Mesothelial cell of epicardium (in vitro differentiated cells): ENCODE data around the gene ACVR2A. TPM values are rescaled to one million over a fixed set of nuclear protein-coding genes. Genes with fewer than 3 reads are reported as not detected.

Experiments
- DNase-seq, 2 experiments: peaks; one replicate each; pipeline ENCODE4 v3.0.0; 2021; ENCODE audit warnings: low spot score in 2 of 2; ENCODE audit not compliant: unreplicated experiment in 2 of 2
- H3K27ac Mint-ChIP-seq: 2 replicates; pipeline ENCODE4 v1.8.0; 2021; ENCODE audit warnings: mixed read lengths
- H3K27me3 Mint-ChIP-seq: 2 replicates; pipeline ENCODE4 v1.8.0; 2021; ENCODE audit warnings: low read depth, mixed read lengths
- H3K36me3 Mint-ChIP-seq: 2 replicates; pipeline ENCODE4 v1.8.0; 2021; ENCODE audit warnings: mixed read lengths
- H3K4me1 Mint-ChIP-seq: 2 replicates; pipeline ENCODE4 v1.8.0; 2021; ENCODE audit warnings: mixed read lengths
- H3K4me3 Mint-ChIP-seq: 2 replicates; pipeline ENCODE4 v1.8.0; 2021; ENCODE audit warnings: mild to moderate bottlenecking, moderate library complexity, mixed read lengths
- H3K9me3 Mint-ChIP-seq: 2 replicates; pipeline ENCODE4 v1.8.0; 2021; ENCODE audit warnings: mixed read lengths
- CTCF ChIP-seq: fragments of 200-600 bp; sonication (generic); IDR thresholded peaks from one replicate; pipeline ENCODE4 v1.5.0; 2021; ENCODE audit warnings: antibody characterized with exemption; ENCODE audit not compliant: unreplicated experiment
- total RNA-seq: library from RNA; stranded (reverse); gene quantifications from 3 replicates; pipeline ENCODE4 v1.2.1, GENCODE V29; 2021

ACVR2A gene
- total RNA-seq, 1 donor from 2014 or later: 33.3 TPM

DNA sequence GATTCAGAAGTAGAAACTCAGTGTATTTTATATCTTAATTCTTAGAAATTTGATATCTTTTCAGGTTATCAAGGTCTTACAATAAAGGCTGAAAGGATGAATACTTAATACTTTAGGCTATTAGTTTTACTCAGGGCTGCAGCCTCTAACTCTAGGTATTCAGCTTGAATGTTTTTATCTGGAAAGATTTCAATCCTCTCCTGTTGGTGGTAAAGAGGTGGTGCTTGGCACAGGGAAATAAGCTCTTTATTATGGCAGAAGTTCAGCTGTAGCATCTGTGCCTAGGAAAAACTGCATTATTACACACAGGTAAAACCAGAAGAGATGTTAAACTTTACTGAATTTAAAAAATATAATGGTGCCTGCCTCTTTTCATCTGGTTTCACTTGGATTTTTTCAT is 11.1 kb downstream of the ACVR2A start:
- no peak for TF ChIP-seq CTCF
- DNase-seq: no peak

DNA sequence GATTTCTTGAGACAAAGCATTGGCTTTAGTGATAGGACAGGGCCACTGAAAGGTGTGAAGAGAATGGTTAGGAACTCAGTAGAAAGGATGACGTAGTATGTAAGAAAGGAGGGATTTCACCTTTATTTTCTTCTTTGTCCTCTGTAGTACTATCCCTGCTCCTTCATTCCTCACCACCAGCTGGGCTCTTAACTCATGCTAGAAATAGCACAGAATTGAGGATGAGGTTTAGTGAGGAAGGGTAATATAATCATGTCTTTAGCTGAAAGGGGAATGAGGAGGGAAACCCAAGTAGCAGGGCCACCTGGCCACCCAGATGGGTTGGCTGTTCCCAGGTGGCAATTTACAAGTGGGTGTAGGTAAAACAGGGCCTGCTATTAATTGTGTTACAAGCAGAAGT is 15.2 kb downstream of the ACVR2A start:
- Mint-ChIP-seq H3K4me3 (no peak overlapping the region), H3K4me1 (peaks cover 26% of the 10 kb centered on the region), H3K9me3 (no peaks in the 10 kb centered on the region), H3K27ac (peak overlapping the region; percentile 17), H3K27me3 (no peaks in the 10 kb centered on the region), H3K36me3 (no peaks in the 10 kb centered on the region)
- DNase-seq: no peak
- TF ChIP-seq CTCF: no peak

More for the DNA sequence above, 11.1 kb downstream of the ACVR2A start:
- Mint-ChIP-seq H3K27ac (no peak overlapping the region), H3K9me3 (no peaks in the 10 kb centered on the region), H3K4me1 (peaks cover 18% of the 10 kb centered on the region), H3K4me3 (no peak overlapping the region), H3K36me3 (no peaks in the 10 kb centered on the region), H3K27me3 (no peaks in the 10 kb centered on the region)

DNA sequence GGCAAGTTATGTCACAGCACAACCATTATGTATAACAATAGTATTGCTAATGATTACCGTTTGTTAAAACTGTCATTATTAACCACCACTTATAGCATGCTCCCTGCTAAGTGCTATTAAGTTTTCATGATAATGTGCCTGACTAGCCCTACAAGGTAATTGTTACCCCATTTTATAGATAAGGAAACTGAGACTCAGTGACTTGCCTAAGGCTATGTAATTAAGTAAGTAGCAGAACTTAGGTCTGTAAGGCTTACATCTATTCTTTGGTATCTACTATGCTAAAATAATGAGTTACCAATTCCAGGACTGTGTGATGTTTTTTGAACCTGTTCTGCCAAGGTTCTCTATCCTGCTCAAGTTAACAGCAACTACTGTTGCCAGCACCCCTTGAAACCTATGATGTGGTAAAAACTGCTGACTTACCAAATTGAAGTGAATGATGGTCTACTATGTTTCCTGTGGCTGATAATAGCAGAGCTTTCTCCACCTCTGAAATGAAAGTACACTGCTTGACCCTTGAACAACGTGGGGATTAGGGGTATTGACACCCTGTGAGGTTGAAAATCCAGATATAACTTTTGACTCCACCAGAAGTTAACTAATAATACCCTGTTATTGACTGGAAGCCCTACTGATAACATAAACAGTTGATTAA is 18.2 kb downstream of the ACVR2A start:
- no peak for DNase-seq
- Mint-ChIP-seq H3K36me3 (no peaks in the 10 kb centered on the region), H3K4me3 (no peak overlapping the region), H3K4me1 (peaks cover 18% of the 10 kb centered on the region), H3K9me3 (no peaks in the 10 kb centered on the region), H3K27me3 (no peaks in the 10 kb centered on the region), H3K27ac (no peak overlapping the region)
- TF ChIP-seq CTCF: no peak

DNA sequence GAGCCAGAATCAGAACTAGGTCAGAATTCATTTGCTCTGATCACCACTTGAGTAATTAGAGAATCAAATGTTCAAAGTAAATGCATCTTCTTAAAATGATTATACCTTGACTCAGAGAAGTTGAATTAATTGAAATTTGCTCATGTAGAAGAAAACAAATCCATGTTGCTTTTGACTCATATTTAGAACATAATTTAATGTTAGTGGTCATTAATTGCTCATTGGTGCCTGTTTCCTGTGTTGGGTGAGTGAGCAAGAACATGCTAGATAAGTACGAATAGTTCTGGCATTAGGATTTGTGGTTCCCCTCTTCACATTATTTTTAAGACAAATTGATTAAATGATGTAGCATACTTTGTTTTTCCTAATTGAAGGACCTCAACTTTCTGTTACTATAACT is 19.0 kb downstream of the ACVR2A start:
- no peaks in the 10 kb centered on the region for H3K27me3 Mint-ChIP-seq
- no peaks in the 10 kb centered on the region for H3K36me3 Mint-ChIP-seq
- no peak overlapping the region for H3K4me3 Mint-ChIP-seq

GRCh38 chr2:147865560-147865959 is 20.7 kb downstream of the ACVR2A start:
- Mint-ChIP-seq H3K4me1 (peaks cover 8% of the 10 kb centered on the region), H3K9me3 (no peaks in the 10 kb centered on the region), H3K4me3 (no peak overlapping the region), H3K27ac (no peak overlapping the region), H3K27me3 (no peaks in the 10 kb centered on the region), H3K36me3 (no peaks in the 10 kb centered on the region)
- DNase-seq: no peak
- no peak for TF ChIP-seq CTCF

More for the DNA sequence above, 19.0 kb downstream of the ACVR2A start:
- Mint-ChIP-seq H3K9me3 (no peaks in the 10 kb centered on the region), H3K27ac (no peak overlapping the region), H3K4me1 (peaks cover 16% of the 10 kb centered on the region)
- no peak for DNase-seq
- TF ChIP-seq CTCF: no peak
